Endothelial cell of umbilical vein (primary cell): Measurements from ENCODE around the gene PPP5C. TPM values are rescaled to one million over a fixed set of nuclear protein-coding genes. Genes with fewer than 3 reads are reported as not detected.

Source experiments
- BruUV-seq: library from RNA; stranded (reverse); fragments of 400-500 nt; replicated peaks from 2 replicates; lab custom pipeline; 2021; lab: Mats Ljungman, UMichigan
- CTCF ChIA-PET: fragments of 300-600, 350-600 bp; sonication (Branson Sonifier 250); formaldehyde crosslinking; loops from one replicate; lab custom pipeline; 2021; ENCODE audit warnings: antibody characterized with exemption, inconsistent platforms; lab: Charles Lee
- POLR2A ChIA-PET: fragments of 300-600, 350-600 bp; sonication (Branson Sonifier 250); formaldehyde crosslinking; loops from one replicate; lab custom pipeline; 2021; ENCODE audit warnings: antibody characterized with exemption, inconsistent platforms; lab: Charles Lee
- DNase-seq: peaks from one replicate; pipeline ENCODE4 v3.0.0-alpha.2; 2011; ENCODE audit warnings: low read depth, low spot score
- FAIRE-seq: peaks from 2 replicates; lab custom pipeline; 2011; peaks lifted over from hg19 to GRCh38; lab: Jason Lieb, UNC
- H2AFZ ChIP-seq: 2 replicates; pipeline ENCODE4 v1.6.0; 2012; ENCODE audit warnings: low read depth, low read length, control low read depth, inconsistent platforms
- H3K27ac ChIP-seq: 2 replicates; pipeline ENCODE4 v1.5.1; 2011; ENCODE audit warnings: low read depth, mild to moderate bottlenecking, control low read depth, low read length, moderate library complexity; ENCODE audit not compliant: insufficient read depth
- H3K27me3 ChIP-seq, 2 experiments: 2 replicates each; pipeline versions ENCODE4 v1.6.0 to v1.6.1; 2011; ENCODE audit warnings: low read length in 2 of 2, mixed read lengths in 1 of 2; ENCODE audit not compliant: control insufficient read depth in 2 of 2, insufficient read depth in 2 of 2
- H3K36me3 ChIP-seq, 2 experiments: 2 replicates in 1 of 2; 3 replicates in 1 of 2; pipeline ENCODE4 v1.5.1; 2011; ENCODE audit warnings: low read length in 2 of 2, mild to moderate bottlenecking in 1 of 2, moderate library complexity in 1 of 2; ENCODE audit not compliant: control insufficient read depth in 2 of 2, insufficient read depth in 2 of 2; ENCODE audit errors: extremely low read depth in 1 of 2
- H3K4me1 ChIP-seq: 3 replicates; pipeline ENCODE4 v1.5.1; 2011; ENCODE audit warnings: mild to moderate bottlenecking, low read length; ENCODE audit not compliant: control insufficient read depth, insufficient read depth; ENCODE audit errors: extremely low read depth
- H3K4me2 ChIP-seq: 2 replicates; pipeline ENCODE4 v1.6.1; 2011; ENCODE audit warnings: low read length, control low read depth, mixed read lengths; ENCODE audit not compliant: insufficient read depth
- H3K4me3 ChIP-seq, 3 experiments: fragments of 200-600 bp in 1 of 3; sonication (generic), shearing (Covaris generic) in 1 of 3; replicated peaks in 1 of 3; 2 replicates each; pipeline ENCODE4 v1.5.1; 2011 to 2016; ENCODE audit warnings: control low read depth in 3 of 3, low read length in 3 of 3, mild to moderate bottlenecking in 2 of 3, inconsistent platforms in 1 of 3, low read depth in 1 of 3, moderate library complexity in 1 of 3; ENCODE audit not compliant: insufficient read depth in 1 of 3
- H3K79me2 ChIP-seq: 2 replicates; pipeline ENCODE4 v1.6.0; 2012; ENCODE audit warnings: low read length, inconsistent platforms; ENCODE audit not compliant: control insufficient read depth, insufficient read depth
- H3K9ac ChIP-seq: replicated peaks from 2 replicates; pipeline ENCODE3; 2011; ENCODE audit warnings: low read length, control low read depth; ENCODE audit not compliant: insufficient read depth; ENCODE audit errors: extremely low read depth
- H3K9me1 ChIP-seq: replicated peaks from 3 replicates; pipeline ENCODE4 v1.6.0; 2011; ENCODE audit warnings: mild to moderate bottlenecking, low read length; ENCODE audit not compliant: control insufficient read depth, insufficient read depth; ENCODE audit errors: extremely low read depth
- H3K9me3 ChIP-seq: replicated peaks from 2 replicates; pipeline ENCODE4 v1.5.1; 2012; ENCODE audit warnings: low read length, inconsistent platforms; ENCODE audit not compliant: control insufficient read depth, insufficient read depth
- H4K20me1 ChIP-seq: replicated peaks from 2 replicates; pipeline ENCODE3; 2011; ENCODE audit warnings: mild to moderate bottlenecking, low read length; ENCODE audit not compliant: control insufficient read depth, insufficient read depth; ENCODE audit errors: extremely low read depth
- CTCF ChIP-seq, 2 donors: IDR thresholded peaks; 1 replicate in 1 of 2; 2 replicates in 1 of 2; pipeline ENCODE4 v1.5.1; 2011; ENCODE audit warnings: low read length in 2 of 2, mild to moderate bottlenecking in 2 of 2, moderate library complexity in 2 of 2, control low read depth in 1 of 2, inconsistent platforms in 1 of 2, low read depth in 1 of 2; ENCODE audit not compliant: insufficient read depth in 1 of 2; ENCODE audit errors: extremely low read depth in 1 of 2
- EZH2 ChIP-seq: IDR thresholded peaks from 2 replicates; pipeline ENCODE4 v1.6.1; 2012; ENCODE audit warnings: borderline replicate concordance, low read depth, mild to moderate bottlenecking, moderate library complexity, low read length, inconsistent platforms; ENCODE audit not compliant: severe bottlenecking
- FOS ChIP-seq: IDR thresholded peaks from 2 replicates; pipeline ENCODE4 v1.6.1; 2011; ENCODE audit warnings: mild to moderate bottlenecking, low read length, moderate library complexity, borderline replicate concordance; ENCODE audit not compliant: insufficient read depth
- GATA2 ChIP-seq: IDR thresholded peaks from 2 replicates; pipeline ENCODE4 v1.7.0; 2011; ENCODE audit warnings: low read depth, mild to moderate bottlenecking, moderate library complexity, mixed read lengths, low read length; ENCODE audit not compliant: insufficient read length, insufficient read depth
- JUN ChIP-seq: IDR thresholded peaks from 2 replicates; pipeline ENCODE4 v1.6.1; 2011; ENCODE audit warnings: borderline replicate concordance, low read depth; ENCODE audit not compliant: insufficient read length, insufficient read depth
- MAX ChIP-seq: IDR thresholded peaks from 2 replicates; pipeline ENCODE4 v1.6.1; 2011; ENCODE audit not compliant: insufficient read depth, insufficient read length
- MYC ChIP-seq: IDR thresholded peaks from one replicate; pipeline ENCODE4 v1.6.1; 2011; ENCODE audit warnings: mild to moderate bottlenecking, low read depth, low read length
- POLR2A ChIP-seq: IDR thresholded peaks from 2 replicates; pipeline ENCODE4 v1.6.1; 2012; ENCODE audit warnings: low read depth, mild to moderate bottlenecking, control low read depth, low read length
- POLR2AphosphoS5 ChIP-seq: IDR thresholded peaks from 2 replicates; pipeline ENCODE4 v1.6.1; 2012; ENCODE audit warnings: low read depth, mild to moderate bottlenecking, control low read depth, low read length, moderate library complexity; ENCODE audit not compliant: insufficient read depth
- dilution Hi-C: fragments of 300-500 bp; cut with MboI; formaldehyde crosslinking; loops from one replicate; pipeline ENCODE4 v1.15.0; 2019; ENCODE audit warnings: low sequenced_read_pairs; ENCODE audit not compliant: extremely low pct_ligation_motif_present
- intact Hi-C: fragments of 100-400 bp; cut with micrococcal nuclease; formaldehyde crosslinking; loops from one replicate; pipeline ENCODE4 v1.10.0; 2022
- polyA plus RNA-seq, 4 experiments: library from polyadenylated mRNA; depleted of rRNA in 3 of 4; stranded (reverse) in 3 of 4; unstranded in 1 of 4; fragments of >200 nt; gene quantifications; 2 replicates each; pipeline versions ENCODE4 v1.2.1 to v1.2.3, GENCODE V29; 2011 to 2012; ENCODE audit warnings: missing spikeins in 1 of 4
- total RNA-seq: library from RNA; stranded (reverse); gene quantifications from 2 replicates; pipeline ENCODE4 v1.2.3, GENCODE V29; 2021

PPP5C gene
- total and polyA plus RNA-seq, 2 donors (not counting 3 experiments of a cell fraction or from before 2014, with no cell fraction given), result 114 to 172 TPM

GRCh38 chr19:46390866-46391265 is 44.0 kb downstream of the PPP5C start:
- Histone ChIP-seq H4K20me1 (no peaks in the 10 kb centered on the region), H3K4me3 (no peak overlapping the region), H3K79me2 (no peaks in the 10 kb centered on the region), H3K9me3 (no peaks in the 10 kb centered on the region), H3K4me1 (no peaks in the 10 kb centered on the region), H2AFZ (no peak overlapping the region), H3K27ac (no peak overlapping the region), H3K27me3 (no peaks in the 10 kb centered on the region), H3K9me1 (no peaks in the 10 kb centered on the region), H3K4me2 (no peak overlapping the region), H3K9ac (no peak overlapping the region), H3K36me3 (peaks cover 15 to 44% of the 10 kb centered on the region in 2 experiments)
- no TSS peak for BruUV-seq
- no peak for DNase-seq
- ChIA-PET POLR2A (no interaction called here), CTCF (interaction anchor here (1.1 to 1.8 kb wide), 4 partner anchors 11 to 139 kb away, joined by 3 to 4 read pairs (median 3); no protein-coding TSS in a partner anchor)
- dilution Hi-C loops, result no loop called here
- no peak for FAIRE-seq
- no peak for TF ChIP-seq MAX
- TF ChIP-seq EZH2, result no peak
- TF ChIP-seq GATA2, result no peak
- no peak for TF ChIP-seq FOS
- TF ChIP-seq CTCF (IDR thresholded peaks at IDR 0.05; ENCODE audit: extremely low read depth in 1 of 2, insufficient read depth in 1 of 2, low read depth in 1 of 2, low read length in 2 of 2), result no peak
- no peak for TF ChIP-seq POLR2AphosphoS5
- no peak for TF ChIP-seq MYC
- no peak for TF ChIP-seq JUN
- no peak for TF ChIP-seq POLR2A
- intact Hi-C loops, result no loop called here
